AG09319 (cell line): Measurements from ENCODE around the gene RRAGB.
"Not testable (repeated sequence)": the region's sequence is repeated elsewhere in the genome, so short reads cannot be mapped to it uniquely, and the experiment has no call there.

Source experiments
- DNase-seq: peaks from one replicate; pipeline ENCODE4 v3.0.0-alpha.2; 2010; ENCODE audit warnings: low read depth; ENCODE audit errors: extremely low read depth
- TF ChIP-seq, protein P1 (sequence below): IDR thresholded peaks from 2 replicates; pipeline ENCODE4 v1.5.1; 2011; ENCODE audit warnings: low read depth, mild to moderate bottlenecking, inconsistent platforms, low read length, moderate library complexity

The RRAGB gene

DNA sequence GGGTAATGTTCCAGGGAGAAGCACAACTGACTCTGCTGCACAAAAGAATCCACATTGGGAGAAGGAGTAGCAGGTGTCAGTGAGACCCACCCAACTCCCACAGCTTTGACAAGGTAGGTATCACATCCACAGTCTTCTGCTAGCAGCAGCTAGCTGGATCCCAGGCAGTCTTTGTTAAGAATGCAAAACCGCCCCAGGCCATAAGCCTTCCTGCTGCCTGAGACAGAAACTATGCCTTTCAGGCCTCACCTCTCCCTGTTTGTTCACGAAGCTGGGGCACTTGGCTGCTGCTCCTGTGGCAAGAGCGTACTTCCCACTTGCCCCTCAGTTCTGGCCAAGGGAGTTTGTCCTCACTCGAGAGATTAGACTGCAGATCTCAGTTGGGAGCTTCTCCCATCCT is 21.4 kb downstream of the RRAGB start:
- no peak for DNase-seq
- TF ChIP-seq, protein P1, sequence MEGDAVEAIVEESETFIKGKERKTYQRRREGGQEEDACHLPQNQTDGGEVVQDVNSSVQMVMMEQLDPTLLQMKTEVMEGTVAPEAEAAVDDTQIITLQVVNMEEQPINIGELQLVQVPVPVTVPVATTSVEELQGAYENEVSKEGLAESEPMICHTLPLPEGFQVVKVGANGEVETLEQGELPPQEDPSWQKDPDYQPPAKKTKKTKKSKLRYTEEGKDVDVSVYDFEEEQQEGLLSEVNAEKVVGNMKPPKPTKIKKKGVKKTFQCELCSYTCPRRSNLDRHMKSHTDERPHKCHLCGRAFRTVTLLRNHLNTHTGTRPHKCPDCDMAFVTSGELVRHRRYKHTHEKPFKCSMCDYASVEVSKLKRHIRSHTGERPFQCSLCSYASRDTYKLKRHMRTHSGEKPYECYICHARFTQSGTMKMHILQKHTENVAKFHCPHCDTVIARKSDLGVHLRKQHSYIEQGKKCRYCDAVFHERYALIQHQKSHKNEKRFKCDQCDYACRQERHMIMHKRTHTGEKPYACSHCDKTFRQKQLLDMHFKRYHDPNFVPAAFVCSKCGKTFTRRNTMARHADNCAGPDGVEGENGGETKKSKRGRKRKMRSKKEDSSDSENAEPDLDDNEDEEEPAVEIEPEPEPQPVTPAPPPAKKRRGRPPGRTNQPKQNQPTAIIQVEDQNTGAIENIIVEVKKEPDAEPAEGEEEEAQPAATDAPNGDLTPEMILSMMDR = no peak

GRCh38 chrX:55742649-55743048 is 25.1 kb downstream of the RRAGB start:
- no peak for DNase-seq
- TF ChIP-seq, protein P1 = no peak

DNA sequence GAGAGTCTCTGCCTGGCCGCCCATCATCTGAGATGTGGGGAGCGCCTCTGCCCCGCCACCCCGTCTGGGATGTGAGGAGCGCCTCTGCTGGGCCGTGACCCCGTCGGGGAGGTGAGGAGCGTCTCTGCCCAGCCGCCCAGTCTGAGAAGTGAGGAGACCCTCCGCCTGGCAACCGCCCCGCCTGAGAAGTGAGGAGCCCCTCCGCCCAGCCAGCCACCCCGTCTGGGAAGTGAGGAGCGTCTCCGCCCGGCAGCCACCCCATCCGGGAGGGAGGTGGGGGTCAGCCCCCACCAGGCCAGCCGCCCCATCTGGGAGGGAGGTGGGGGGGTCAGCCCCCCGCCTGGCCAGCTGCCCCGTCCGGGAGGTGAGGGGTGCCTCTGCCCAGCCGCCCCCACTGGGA is 30.9 kb downstream of the RRAGB start:
- DNase-seq = not testable (repeated sequence)

DNA sequence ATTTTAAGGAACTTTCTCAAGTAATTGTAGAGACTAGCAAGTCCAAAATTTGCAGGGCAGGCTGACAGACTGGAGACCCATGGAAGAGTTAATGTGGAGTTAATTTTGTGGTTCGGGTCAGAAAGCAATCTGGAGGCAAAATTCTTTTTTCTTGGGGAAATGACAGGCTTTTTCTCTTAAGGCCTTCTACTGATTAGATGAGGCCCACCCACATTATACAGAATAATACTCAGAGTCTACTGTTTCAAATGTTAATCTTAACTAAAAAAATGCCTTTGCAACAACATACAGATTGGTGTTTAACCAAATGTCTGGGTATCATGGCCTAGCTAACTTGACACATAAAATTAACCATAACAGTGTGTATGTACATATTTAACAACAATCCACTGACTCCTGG is 32.7 kb downstream of the RRAGB start:
- TF ChIP-seq, protein P1 = no peak
- no peak for DNase-seq

DNA sequence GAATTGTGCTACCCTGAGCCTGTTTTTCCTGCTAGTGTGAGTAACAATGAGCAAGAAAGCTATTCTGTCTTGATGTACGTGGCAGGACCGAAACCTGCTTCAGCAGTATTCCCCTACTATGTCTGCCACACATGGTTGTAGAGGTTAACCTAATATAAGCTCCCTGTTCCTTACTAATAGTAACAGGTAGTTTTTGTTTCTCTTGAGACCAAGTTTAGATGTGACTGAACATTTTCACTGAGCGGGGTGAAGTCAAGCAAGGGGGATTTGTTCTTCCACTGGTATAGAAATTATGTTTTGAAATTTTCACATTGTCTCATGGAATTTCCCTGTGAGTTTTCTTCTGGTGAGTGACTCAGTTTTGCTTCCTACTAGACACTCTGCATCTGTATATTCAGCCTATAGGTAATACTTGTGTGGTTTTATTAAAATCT is 37.3 kb downstream of the RRAGB start:
- DNase-seq = no peak
- TF ChIP-seq, protein P1 = no peak

GRCh38 chrX:55758033-55758432 is 40.5 kb downstream of the RRAGB start:
- no peak for DNase-seq
- TF ChIP-seq, protein P1 = no peak

DNA sequence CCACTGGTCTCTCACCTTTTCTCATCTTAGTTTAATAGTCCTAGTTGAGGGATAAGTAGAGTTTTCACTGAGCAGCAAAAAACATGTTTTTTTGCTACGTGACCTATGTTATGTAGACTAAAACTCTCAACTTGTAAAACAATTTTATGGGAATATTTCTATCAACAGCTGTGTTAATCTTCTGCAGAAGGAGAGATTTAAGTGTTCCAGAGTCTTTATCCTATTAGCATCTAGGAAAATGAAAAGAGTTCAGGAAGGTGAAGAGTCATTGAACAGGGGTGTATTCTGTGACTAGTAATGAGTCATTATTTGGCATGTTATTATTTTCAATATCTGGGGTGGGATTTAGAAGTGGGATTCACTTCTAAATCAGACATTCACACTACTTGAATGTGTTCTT is 41.9 kb downstream of the RRAGB start:
- no peak for DNase-seq
- TF ChIP-seq, protein P1 = no peak

DNA sequence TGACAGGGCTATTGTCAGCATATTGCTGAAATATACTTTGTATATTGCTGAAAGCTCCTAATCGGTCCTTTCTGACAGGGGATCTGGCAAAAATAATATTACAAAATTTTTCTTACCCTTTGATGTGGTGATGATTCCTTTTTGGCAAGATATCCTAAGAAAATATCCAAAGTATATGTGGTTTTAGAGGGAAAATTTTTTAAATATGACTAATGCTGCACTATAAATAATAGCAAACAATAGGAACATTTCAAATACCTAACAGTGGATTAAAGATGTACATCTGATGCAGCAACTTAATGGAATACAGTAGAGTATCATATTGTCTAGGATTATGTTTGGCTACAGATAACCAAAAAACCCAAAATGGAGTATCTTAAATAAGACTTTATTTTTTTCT is 49.6 kb downstream of the RRAGB start:
- TF ChIP-seq, protein P1 = no peak
- no peak for DNase-seq

- not testable (repeated sequence) for DNase-seq
These were observed 56.9 kb downstream of the RRAGB start for GRCh38 chrX:55774419-55774818.
